NCI-H2029 (cell line): Measurements from ENCODE around the gene POC1A.

Experiments
- DNase-seq: peaks from one replicate; lab custom pipeline; 2025; lab: John Stamatoyannopoulos, UW

Gene POC1A

GRCh38 chr3:52063026-52063723, 91.0 kb downstream of the POC1A start:
- no peak for DNase-seq

DNA sequence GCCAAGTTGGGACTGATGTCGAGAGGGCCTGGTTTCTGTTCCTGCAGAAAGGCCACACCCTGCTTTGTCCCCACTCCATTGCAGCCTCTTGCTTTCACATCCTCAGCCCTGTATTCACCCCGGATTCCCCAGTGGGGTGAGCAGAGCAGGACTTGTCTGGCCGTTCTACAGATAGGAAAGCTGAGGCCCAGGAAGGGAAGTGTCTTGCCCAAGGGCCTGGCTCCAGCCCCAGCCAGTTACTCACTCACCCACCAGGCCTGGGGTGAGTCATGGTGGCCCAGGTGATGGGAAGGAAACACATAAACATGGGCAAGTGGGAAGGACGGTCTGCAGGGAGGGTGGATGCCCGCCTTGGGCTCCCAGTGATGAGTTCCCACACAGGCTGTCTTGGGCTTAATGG, 91.7 kb downstream of the POC1A start:
- no peak for DNase-seq

GRCh38 chr3:52061121-52061910, 92.9 kb downstream of the POC1A start:
- DNase-seq, result no peak

DNA sequence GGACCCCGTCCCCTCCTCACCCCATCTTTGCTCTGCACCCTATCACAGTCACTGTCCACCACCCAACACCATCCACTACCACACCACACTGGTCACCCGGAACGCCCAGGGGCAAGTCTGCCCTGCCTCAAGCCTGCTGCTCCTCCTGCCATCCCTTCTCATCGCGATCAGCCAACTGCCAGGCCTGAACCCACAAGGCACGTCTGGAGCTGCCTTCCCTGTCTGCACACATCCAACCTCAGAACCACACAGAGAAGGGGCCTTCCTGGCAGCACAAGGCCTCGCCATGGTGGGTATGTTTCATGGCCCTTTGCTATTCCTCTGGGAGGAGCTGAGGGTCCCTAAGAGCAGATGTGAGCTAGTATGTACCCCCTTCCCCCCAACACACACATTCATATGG, 94.4 kb downstream of the POC1A start:
- no peak for DNase-seq

DNA sequence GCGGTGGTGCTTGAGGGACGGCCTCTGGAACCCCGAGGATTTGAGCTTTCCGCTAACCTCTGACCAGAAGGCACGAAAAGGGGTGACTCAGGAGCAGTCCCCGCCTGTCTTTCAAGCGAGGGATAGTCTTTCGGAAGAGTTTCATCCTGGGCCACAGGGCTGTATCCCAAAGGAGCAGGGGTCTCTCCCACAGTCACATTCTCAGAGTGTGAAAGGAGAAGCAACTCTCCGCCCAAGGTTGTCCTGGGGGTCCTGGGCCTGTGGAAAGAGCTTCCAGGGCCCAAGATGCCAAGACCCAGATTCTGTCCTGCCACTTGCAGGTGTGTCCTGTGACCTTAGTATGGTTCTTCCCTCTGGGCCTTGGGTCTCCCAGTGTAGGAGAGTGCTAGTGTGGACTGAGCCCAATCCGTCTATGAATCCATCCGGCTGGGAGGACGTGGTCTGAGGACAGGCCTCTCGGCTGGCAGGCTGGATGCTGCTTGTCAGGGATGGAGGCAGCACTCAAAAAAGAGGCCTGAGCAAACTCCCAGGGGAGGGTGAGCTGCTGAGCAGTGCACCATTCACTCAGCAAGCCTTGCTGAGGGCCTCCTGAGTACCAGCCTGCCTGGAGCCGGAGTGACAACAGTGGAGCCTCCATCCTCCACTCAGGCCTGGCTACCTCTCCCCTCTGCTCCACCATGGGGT, 96.3 kb downstream of the POC1A start:
- no peak for DNase-seq

DNA sequence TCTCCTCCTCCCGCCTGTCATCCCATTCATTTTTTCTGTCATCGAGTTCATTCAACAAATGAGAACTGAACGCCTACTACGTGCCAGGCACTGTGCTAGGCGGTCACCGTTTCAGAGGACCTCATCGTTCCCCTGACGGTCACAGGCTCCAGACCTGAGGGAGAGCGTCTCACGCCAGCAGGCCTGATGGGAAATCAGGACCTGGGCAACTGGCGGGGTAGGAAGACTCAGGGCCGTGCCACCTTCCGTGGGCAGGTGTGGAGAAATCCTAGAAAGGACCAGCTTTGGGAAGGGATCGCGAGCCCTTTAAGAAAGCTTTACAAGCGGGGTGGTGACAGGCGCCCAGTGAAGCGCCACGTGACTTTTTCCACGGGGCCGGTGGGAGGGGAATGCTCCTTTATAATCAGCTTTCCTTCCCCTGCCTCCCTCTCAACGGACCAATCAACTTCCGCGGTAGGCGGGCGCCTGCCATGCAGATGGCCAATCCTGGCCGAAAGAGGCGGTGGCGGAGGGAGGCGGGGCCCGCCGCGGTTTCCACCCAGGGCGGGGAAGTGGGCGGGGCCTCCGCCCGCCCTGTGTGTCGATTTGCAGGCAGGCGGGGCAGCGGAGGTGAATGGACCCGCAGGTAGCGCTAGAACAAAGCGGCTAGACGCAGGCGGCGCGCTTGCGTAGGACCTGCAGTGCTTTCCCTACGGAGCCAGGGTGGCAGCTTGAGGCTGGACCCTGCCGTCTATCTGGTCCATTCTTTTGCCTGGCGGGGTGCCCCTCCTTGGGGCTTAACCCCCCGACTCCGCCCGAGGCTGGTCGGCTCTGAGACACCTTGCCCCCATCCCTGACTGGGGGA, 97.0 kb downstream of the POC1A start:
- peak; percentile 91 for DNase-seq

- DNase-seq, result no peak
Observed at GRCh38 chr3:52056521-52056967, 97.7 kb downstream of the POC1A start, which contains the start of gene DUSP7. DUSP7 (minus strand) TSS chr3:52056571; CDS start chr3:52056366, 205 bp downstream.

GRCh38 chr3:52055537-52056351, 98.5 kb downstream of the POC1A start:
- no peak for DNase-seq

GRCh38 chr3:52054661-52055511, 99.3 kb downstream of the POC1A start:
- DNase-seq, result no peak

DNA sequence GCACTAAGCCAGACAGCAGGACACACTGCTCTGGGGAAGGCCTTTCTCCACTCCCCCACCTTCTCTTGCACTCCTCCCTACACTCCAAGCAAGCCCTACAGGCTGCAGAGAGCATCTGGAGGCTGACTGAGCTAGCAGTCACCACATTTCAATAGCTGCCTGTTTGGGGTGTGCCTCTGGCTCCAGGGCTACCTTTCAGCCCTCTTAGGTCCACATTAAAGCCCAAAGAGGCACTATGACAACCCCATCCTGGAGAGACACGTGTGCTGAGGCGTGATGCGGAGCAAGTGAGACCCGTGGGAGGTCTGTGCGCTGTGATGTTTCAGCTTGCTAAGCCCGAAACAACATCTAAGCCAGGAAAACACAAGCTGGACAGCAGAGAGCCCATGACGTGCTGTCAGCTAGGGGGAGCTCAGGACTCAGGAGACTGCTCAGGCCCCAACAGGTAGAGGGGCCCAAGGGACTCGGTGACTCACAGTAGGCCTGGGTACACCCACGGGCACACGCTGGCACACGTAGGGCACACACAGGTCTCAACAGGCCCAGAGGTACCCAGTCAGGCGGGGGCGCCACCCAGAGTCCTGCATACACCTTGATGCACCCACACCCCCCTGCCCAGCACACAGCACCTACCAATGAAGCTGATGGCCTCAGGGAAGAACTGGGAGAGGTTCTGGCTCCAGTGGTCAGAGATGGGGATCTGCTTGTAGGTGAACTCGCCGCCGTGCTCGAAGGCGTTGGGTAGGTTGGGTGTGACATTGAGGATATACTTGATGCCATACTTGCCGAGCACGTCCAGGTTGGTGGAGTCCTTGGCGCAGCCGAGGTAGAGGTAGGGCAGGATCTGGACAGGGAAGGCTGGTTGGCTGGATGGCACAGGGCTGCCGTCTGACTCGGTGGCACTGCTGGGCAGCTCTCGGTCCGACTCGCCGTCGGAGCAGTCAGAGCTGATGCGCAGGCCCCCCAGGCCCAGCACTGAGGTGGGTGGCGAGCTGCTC, 100.6 kb downstream of the POC1A start:
- no peak for DNase-seq

- DNase-seq, result no peak
Observed at GRCh38 chr3:52052831-52053306, 101.4 kb downstream of the POC1A start.

DNA sequence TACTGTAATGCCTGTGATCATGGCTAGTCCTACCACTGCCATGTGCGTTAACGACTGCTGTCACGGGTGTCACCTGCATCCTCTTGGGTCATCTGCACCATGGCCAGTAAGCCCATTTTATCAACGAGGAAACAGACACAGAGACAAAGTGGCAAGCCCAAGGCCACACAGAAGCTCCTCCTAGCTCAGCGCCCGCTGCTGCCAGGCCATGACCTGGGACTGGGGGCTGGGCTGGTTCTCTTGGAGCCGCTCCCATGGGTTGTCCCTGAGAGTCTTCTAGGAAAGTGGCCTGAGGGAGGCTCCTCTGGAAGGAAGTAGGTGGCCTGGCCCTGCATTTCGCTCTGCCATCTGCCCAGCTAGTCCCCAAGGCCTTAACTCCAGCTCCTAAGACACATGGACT, 102.8 kb downstream of the POC1A start:
- DNase-seq, result no peak

GRCh38 chr3:52050571-52050970, 103.7 kb downstream of the POC1A start:
- no peak for DNase-seq

DNA sequence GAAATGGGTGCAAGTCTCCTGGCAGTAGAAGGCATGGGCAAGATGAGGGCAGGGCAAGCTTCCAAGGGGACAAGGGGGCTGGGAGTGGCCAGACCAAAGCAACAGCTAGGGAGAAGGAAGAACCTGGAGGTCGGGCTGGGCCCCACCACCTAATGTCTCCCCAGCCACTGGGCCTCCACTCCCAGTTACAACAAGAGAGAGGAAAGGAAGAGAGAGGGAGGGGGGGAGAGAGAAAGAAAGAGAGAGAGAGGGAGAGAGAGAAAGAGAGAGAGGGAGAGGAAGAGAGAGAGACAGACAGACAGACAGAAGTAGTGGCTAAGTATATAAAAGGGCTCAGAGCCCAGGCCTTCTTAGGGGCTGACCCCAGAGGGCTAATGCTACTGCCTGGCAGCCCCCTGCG, 104.7 kb downstream of the POC1A start:
- no peak for DNase-seq

DNA sequence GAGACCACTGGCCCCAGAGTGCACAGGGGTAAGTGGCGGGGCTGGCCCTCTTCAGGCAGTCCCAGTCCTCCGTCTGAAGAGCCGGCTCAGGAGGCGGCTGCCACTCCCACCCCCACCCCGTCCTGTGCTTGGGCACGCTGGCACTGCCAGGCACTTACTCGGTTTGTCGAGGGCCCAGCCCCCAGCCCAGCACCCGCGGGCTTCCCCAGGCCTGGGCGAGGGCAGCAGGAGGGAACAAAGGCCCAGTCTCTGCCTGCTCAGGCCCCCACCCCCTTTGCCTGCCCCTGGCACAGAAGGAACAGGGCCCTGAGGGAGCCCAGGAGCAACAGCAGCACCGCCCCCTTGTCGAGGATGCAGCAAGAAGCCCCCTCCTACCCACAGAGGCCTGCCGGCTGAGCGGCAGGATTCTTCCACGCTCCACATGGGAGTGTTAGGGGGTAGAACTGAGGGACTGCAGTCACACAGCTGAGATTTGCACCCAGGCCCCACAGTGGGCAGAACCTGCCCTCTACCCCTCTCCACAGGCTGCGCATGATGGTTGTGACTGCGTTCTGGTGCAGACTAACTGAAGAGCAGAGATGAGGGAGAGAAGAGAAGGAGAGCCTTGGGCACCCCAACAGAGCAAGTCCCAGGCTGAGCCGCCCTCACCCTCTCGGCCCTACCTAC, 106.8 kb downstream of the POC1A start:
- no peak for DNase-seq

GRCh38 chr3:52046902-52047239, 107.4 kb downstream of the POC1A start:
- DNase-seq, result no peak

DNA sequence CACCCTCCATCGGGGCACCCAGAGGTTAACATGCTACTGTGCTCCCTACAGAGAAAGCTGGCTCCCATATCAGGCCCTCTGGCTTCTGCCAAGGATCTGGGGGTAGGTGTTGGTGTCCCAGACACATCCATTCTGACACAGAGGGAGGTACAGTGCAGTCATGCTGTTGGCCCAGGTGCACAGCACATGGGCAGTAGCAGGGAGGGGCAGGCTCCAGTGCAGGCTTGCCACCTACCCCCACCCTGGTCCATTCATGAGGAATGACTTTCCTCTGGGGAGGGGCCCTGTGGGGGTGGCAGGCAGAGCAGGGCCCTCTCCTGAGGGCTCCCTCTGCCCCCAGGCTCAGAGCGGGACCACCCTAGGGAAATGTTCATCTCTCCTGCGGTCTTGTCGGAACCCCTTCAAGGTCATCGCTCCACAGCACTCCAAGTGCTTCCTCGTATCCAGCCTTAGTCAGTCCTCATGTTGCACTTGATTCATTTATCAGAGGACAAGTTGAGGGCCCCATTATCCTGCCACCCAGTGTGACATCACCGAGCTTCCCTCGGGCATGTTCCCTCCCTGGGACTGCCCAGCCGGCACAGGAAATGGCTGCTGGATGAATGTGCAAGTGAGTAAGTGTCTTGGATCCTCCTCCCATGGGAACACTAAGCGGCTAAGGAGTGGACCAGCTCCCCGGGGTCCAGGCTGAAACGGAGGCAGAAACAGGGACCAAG, 107.9 kb downstream of the POC1A start:
- no peak for DNase-seq
